Vagina (tissue), 2 donors: ENCODE measurements around the gene NEMP2. TPM values are rescaled to one million over a fixed set of nuclear protein-coding genes. Genes with fewer than 3 reads are reported as not detected.
"Not testable (repeated sequence)": the region's sequence is repeated elsewhere in the genome, so short reads cannot be mapped to it uniquely, and the experiment has no call there.

Experiments
- DNase-seq, 2 donors: peaks; one replicate each; pipeline ENCODE4 v3.0.0-alpha.2; 2017; ENCODE audit errors: extremely low spot score in 2 of 2
- H3K27ac ChIP-seq: fragments of 200-600 bp; sonication (generic); one replicate; pipeline ENCODE4 v1.5.1; 2019
- H3K27me3 ChIP-seq: fragments of 200-600 bp; sonication (generic); one replicate; pipeline ENCODE4 v1.5.1; 2019
- H3K36me3 ChIP-seq, 2 donors: fragments of 200-600 bp; sonication (generic); one replicate each; pipeline ENCODE4 v1.5.1; 2017 to 2019
- H3K4me1 ChIP-seq: fragments of 200-600 bp; sonication (generic); one replicate; pipeline ENCODE4 v1.5.1; 2019
- H3K4me3 ChIP-seq, 2 donors: fragments of 200-600 bp; sonication (generic); 1 replicate in 1 of 2; 2 replicates in 1 of 2; pipeline ENCODE4 v1.5.1; 2016 to 2019
- H3K9me3 ChIP-seq: fragments of 200-600 bp; sonication (generic); one replicate; pipeline ENCODE4 v1.5.1; 2019
- CTCF ChIP-seq, 3 experiments: fragments of 450-650 bp in 2 of 3; fragments of 200-600 bp in 1 of 3; sonication (generic) in 1 of 3; IDR thresholded peaks; one replicate each; pipeline ENCODE4 v1.5.1; 2017 to 2019; ENCODE audit warnings: antibody characterized with exemption in 3 of 3, mild to moderate bottlenecking in 2 of 3, moderate library complexity in 2 of 3
- POLR2A ChIP-seq, 2 donors: fragments of 450-650 bp; IDR thresholded peaks; one replicate each; pipeline ENCODE4 v1.6.1; 2017; ENCODE audit warnings: antibody characterized with exemption in 2 of 2, mild to moderate bottlenecking in 2 of 2, moderate library complexity in 2 of 2
- POLR2AphosphoS5 ChIP-seq, 2 donors: sonication (generic); formaldehyde crosslinking; IDR thresholded peaks; one replicate each; pipeline ENCODE4 v1.9.0; 2017; ENCODE audit warnings: antibody characterized with exemption in 2 of 2, mild to moderate bottlenecking in 2 of 2, low read depth in 1 of 2; ENCODE audit not compliant: insufficient read depth in 1 of 2
- intact Hi-C: fragments of 100-400 bp; cut with DNase I; formaldehyde crosslinking; loops from one replicate; pipeline ENCODE4 v1.15.1; 2023
- total RNA-seq: library from RNA; depleted of rRNA; stranded (reverse); fragments of >200 nt; gene quantifications from one replicate; pipeline ENCODE4 v1.2.3, GENCODE V29; 2016

The NEMP2 gene
- total RNA-seq, 1 donor from 2014 or later, result 2.2 TPM

GRCh38 chr2:190512539-190513095 lies 21.9 kb downstream of the NEMP2 start:
- Histone ChIP-seq H3K27ac (no peak overlapping the region), H3K9me3 (no peaks in the 10 kb centered on the region), H3K27me3 (no peaks in the 10 kb centered on the region), H3K36me3 (no peaks in the 10 kb centered on the region), H3K4me3 (no peak overlapping the region), H3K4me1 (no peaks in the 10 kb centered on the region)
- intact Hi-C loops, result no loop called here
- TF ChIP-seq POLR2AphosphoS5 (IDR thresholded peaks at IDR 0.05; ENCODE audit: insufficient read depth in 1 of 2, low read depth in 1 of 2), result no peak
- no peak for TF ChIP-seq POLR2A (IDR thresholded peaks at IDR 0.05)
- TF ChIP-seq CTCF (IDR thresholded peaks at IDR 0.05), result no peak
- no peak for DNase-seq

GRCh38 chr2:190511104-190511503 lies 23.4 kb downstream of the NEMP2 start:
- Histone ChIP-seq H3K27ac (no peak overlapping the region), H3K4me3 (no peak overlapping the region), H3K4me1 (no peaks in the 10 kb centered on the region), H3K27me3 (no peaks in the 10 kb centered on the region), H3K36me3 (peaks cover 0 to under 1% of the 10 kb centered on the region in 2 donors), H3K9me3 (no peaks in the 10 kb centered on the region)
- intact Hi-C loops, result no loop called here
- no peak for TF ChIP-seq POLR2A (IDR thresholded peaks at IDR 0.05)
- peak; percentile 5 to 52 (median 31) for TF ChIP-seq CTCF (IDR thresholded peaks at IDR 0.05)
- DNase-seq, result no peak

GRCh38 chr2:190509895-190510294 lies 24.6 kb downstream of the NEMP2 start:
- H3K4me3 ChIP-seq, H3K36me3 ChIP-seq, DNase-seq, H3K4me1 ChIP-seq, H3K27ac ChIP-seq, H3K27me3 ChIP-seq, H3K9me3 ChIP-seq, intact Hi-C loops: not testable (repeated sequence)

- H3K9me3 ChIP-seq, result no peaks in the 10 kb centered on the region
- no peak overlapping the region for H3K4me3 ChIP-seq
- no peaks in the 10 kb centered on the region for H3K27me3 ChIP-seq
- no peak for TF ChIP-seq POLR2AphosphoS5 (IDR thresholded peaks at IDR 0.05; ENCODE audit: insufficient read depth in 1 of 2, low read depth in 1 of 2)
- TF ChIP-seq POLR2A (IDR thresholded peaks at IDR 0.05), result no peak
- TF ChIP-seq CTCF (IDR thresholded peaks at IDR 0.05), result no peak
- H3K4me1 ChIP-seq, result no peaks in the 10 kb centered on the region
- H3K36me3 ChIP-seq, result peaks cover 0 to 14% of the 10 kb centered on the region in 2 donors
- no peak for DNase-seq
- intact Hi-C loops, result no loop called here
- no peak overlapping the region for H3K27ac ChIP-seq
Observed at GRCh38 chr2:190507135-190507534, 27.4 kb downstream of the NEMP2 start.

GRCh38 chr2:190506666-190507065 lies 27.9 kb downstream of the NEMP2 start:
- Histone ChIP-seq H3K4me1 (no peaks in the 10 kb centered on the region), H3K27me3 (no peaks in the 10 kb centered on the region), H3K9me3 (no peaks in the 10 kb centered on the region), H3K27ac (no peak overlapping the region), H3K4me3 (no peak overlapping the region), H3K36me3 (peaks cover 0 to 14% of the 10 kb centered on the region in 2 donors)
- intact Hi-C loops, result no loop called here
- TF ChIP-seq POLR2AphosphoS5 (IDR thresholded peaks at IDR 0.05; ENCODE audit: insufficient read depth in 1 of 2, low read depth in 1 of 2), result no peak
- no peak for TF ChIP-seq POLR2A (IDR thresholded peaks at IDR 0.05)
- TF ChIP-seq CTCF (IDR thresholded peaks at IDR 0.05), result no peak
- DNase-seq, result no peak
